ENCODE measurements around the gene ERAS. TPM values are rescaled to one million over a fixed set of nuclear protein-coding genes. Genes with fewer than 3 reads are reported as not detected.

ERAS gene
- total RNA-seq, 1 donor from 2014 or later, result 0.22 TPM

DNA sequence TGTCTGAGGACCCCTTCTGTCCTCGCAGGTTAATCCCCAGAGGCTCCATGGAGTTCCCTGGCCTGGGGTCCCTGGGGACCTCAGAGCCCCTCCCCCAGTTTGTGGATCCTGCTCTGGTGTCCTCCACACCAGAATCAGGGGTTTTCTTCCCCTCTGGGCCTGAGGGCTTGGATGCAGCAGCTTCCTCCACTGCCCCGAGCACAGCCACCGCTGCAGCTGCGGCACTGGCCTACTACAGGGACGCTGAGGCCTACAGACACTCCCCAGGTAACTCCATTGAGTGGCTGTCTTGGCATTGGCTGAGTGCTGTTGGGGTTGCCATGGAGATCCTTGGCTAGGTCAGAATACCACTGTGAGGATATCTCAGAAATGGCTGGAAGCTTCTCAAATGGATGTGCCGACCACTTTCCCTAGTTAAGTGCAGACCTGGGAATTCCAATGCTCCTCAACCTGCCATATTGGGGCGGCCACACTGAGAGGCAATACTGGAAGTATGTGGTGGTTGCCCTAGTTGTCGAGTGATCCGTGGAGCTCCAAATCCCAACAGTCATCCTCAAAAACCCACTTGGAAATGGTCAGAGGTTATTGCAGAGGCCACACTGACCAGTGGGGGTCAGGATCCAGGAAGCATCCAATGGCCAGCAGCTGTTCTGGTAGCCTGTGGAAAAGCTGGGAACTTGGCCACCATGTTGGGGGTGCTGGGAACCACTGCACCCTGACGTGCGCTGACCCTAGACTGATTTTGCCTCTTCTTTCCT lies 35.1 kb upstream of the ERAS start:
- Mint-ChIP-seq H3K4me1 (ENCODE audit: low read depth) (peaks cover 9% of the 10 kb centered on the region), H3K36me3 (ENCODE audit: low read depth) (peaks cover 1% of the 10 kb centered on the region), H3K27me3 (ENCODE audit: low read depth) (peaks cover 15% of the 10 kb centered on the region), H3K4me3 (ENCODE audit: unreplicated experiment) (no peak overlapping the region), H3K27ac (ENCODE audit: unreplicated experiment) (no peak overlapping the region), H3K9me3 (ENCODE audit: low read depth) (peaks cover 6% of the 10 kb centered on the region)
- DNase-seq (ENCODE audit: low spot score), result no peak
- TF ChIP-seq, protein P1, sequence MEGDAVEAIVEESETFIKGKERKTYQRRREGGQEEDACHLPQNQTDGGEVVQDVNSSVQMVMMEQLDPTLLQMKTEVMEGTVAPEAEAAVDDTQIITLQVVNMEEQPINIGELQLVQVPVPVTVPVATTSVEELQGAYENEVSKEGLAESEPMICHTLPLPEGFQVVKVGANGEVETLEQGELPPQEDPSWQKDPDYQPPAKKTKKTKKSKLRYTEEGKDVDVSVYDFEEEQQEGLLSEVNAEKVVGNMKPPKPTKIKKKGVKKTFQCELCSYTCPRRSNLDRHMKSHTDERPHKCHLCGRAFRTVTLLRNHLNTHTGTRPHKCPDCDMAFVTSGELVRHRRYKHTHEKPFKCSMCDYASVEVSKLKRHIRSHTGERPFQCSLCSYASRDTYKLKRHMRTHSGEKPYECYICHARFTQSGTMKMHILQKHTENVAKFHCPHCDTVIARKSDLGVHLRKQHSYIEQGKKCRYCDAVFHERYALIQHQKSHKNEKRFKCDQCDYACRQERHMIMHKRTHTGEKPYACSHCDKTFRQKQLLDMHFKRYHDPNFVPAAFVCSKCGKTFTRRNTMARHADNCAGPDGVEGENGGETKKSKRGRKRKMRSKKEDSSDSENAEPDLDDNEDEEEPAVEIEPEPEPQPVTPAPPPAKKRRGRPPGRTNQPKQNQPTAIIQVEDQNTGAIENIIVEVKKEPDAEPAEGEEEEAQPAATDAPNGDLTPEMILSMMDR (IDR thresholded peaks at IDR 0.05), result no peak

DNA sequence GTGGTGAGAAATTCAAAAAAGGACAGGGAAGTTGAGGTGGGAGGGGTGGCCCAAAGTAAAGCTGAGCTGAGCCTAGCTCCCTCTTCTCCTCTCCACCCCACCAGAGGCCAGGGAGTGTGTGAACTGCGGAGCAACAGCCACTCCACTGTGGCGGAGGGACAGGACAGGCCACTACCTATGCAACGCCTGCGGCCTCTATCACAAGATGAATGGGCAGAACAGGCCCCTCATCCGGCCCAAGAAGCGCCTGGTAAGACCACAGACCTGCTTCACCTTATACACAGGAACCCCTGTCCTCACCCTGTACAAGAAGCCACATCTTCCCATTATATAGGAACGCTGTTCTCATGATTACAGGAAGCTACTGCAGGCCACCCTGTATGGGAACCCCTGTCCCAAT lies 34.1 kb upstream of the ERAS start:
- H3K36me3 Mint-ChIP-seq (ENCODE audit: low read depth), result peaks cover 1% of the 10 kb centered on the region
- no peak overlapping the region for H3K27ac Mint-ChIP-seq (ENCODE audit: unreplicated experiment)
- no peak overlapping the region for H3K4me3 Mint-ChIP-seq (ENCODE audit: unreplicated experiment)
- peaks cover 4% of the 10 kb centered on the region for H3K9me3 Mint-ChIP-seq (ENCODE audit: low read depth)
- H3K4me1 Mint-ChIP-seq (ENCODE audit: low read depth), result peaks cover 9% of the 10 kb centered on the region
- peaks cover 9% of the 10 kb centered on the region for H3K27me3 Mint-ChIP-seq (ENCODE audit: low read depth)
- TF ChIP-seq, protein P1 (IDR thresholded peaks at IDR 0.05), result no peak
- no peak for DNase-seq (ENCODE audit: low spot score)

DNA sequence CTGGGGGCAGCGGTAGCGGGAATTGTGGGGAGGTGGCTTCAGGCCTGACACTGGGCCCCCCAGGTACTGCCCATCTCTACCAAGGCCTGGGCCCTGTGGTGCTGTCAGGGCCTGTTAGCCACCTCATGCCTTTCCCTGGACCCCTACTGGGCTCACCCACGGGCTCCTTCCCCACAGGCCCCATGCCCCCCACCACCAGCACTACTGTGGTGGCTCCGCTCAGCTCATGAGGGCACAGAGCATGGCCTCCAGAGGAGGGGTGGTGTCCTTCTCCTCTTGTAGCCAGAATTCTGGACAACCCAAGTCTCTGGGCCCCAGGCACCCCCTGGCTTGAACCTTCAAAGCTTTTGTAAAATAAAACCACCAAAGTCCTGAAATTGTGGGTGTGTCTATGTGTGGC lies 32.4 kb upstream of the ERAS start:
- Mint-ChIP-seq H3K27ac (ENCODE audit: unreplicated experiment) (no peak overlapping the region), H3K36me3 (ENCODE audit: low read depth) (peaks cover 1% of the 10 kb centered on the region), H3K4me1 (ENCODE audit: low read depth) (peaks cover 9% of the 10 kb centered on the region), H3K27me3 (ENCODE audit: low read depth) (peaks cover 2% of the 10 kb centered on the region), H3K4me3 (ENCODE audit: unreplicated experiment) (no peak overlapping the region), H3K9me3 (ENCODE audit: low read depth) (no peaks in the 10 kb centered on the region)
- TF ChIP-seq, protein P1 (IDR thresholded peaks at IDR 0.05), result no peak
- peak; percentile 73 for DNase-seq (ENCODE audit: low spot score)

DNA sequence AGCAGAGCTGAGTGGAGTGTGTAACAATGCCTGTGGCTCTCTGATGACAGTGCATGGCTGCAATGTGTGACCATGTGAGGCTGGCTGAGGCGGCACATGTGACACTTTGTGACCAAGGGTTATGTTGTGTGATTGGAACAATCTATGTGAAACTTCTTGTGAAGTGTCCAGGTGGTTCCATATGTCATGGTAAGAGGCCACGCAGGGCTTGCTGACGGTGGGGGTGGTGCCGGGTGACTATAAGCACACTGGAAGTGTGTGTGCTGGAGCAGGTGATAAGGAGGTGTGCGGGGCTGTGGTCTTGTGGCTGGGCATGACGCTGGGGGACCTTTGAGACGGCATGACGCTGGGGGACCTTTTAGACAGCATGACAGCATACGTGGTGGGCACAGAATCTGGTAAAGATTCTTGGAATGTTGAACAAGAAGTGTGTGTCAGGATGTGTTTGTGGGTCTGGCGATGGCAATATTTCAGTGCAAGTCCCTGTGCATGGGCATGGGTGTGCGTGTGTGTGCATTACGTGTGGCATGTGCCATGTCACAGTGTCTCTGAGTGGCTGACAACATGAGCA lies 31.9 kb upstream of the ERAS start:
- Mint-ChIP-seq H3K9me3 (ENCODE audit: low read depth) (no peaks in the 10 kb centered on the region), H3K4me3 (ENCODE audit: unreplicated experiment) (no peak overlapping the region), H3K36me3 (ENCODE audit: low read depth) (peaks cover 1% of the 10 kb centered on the region), H3K4me1 (ENCODE audit: low read depth) (peaks cover 9% of the 10 kb centered on the region), H3K27me3 (ENCODE audit: low read depth) (peaks cover 2% of the 10 kb centered on the region), H3K27ac (ENCODE audit: unreplicated experiment) (no peak overlapping the region)
- TF ChIP-seq, protein P1 (IDR thresholded peaks at IDR 0.05), result no peak
- DNase-seq (ENCODE audit: low spot score), result no peak

DNA sequence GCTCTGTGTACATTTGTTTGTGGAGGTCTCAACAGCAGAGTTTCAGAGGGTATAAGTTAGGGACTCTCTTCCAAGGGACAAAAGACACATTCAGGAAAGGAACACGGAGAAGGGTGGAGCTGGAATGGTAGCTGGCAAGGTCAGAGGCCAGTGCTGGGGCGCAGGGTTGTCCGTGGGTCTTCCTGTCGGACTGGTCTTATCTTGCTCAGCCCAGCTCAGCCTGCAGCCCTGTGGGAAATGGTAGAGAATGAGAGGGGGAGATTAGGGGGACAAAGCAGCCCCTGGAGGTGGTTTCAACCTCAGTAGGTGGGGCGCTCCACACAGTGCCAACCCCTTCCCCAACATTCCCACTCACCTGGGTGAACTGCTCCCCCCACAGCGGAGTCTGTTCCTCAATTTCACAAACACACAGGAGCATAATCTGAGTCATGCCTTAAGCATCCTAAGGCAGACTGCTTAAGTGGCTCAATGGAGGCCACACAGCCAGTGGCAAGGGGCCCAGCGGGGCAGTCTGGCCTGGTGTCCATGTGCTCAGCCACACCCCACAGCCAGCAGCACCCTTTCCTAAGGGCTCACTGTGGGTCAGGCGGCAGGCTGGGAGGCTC lies 31.3 kb upstream of the ERAS start:
- H3K27me3 Mint-ChIP-seq (ENCODE audit: low read depth), result no peaks in the 10 kb centered on the region
- H3K4me3 Mint-ChIP-seq (ENCODE audit: unreplicated experiment), result no peak overlapping the region
- peak; percentile 49 for DNase-seq (ENCODE audit: low spot score)
- H3K27ac Mint-ChIP-seq (ENCODE audit: unreplicated experiment), result no peak overlapping the region
- TF ChIP-seq, protein P1 (IDR thresholded peaks at IDR 0.05), result no peak
- H3K9me3 Mint-ChIP-seq (ENCODE audit: low read depth), result no peaks in the 10 kb centered on the region
- H3K36me3 Mint-ChIP-seq (ENCODE audit: low read depth), result peaks cover 1% of the 10 kb centered on the region
- H3K4me1 Mint-ChIP-seq (ENCODE audit: low read depth), result peaks cover 9% of the 10 kb centered on the region

Measured in chondrocyte (in vitro differentiated cells).